GM12865 (cell line): ENCODE data around the gene HES7.

ENCODE experiments used
- DNase-seq: peaks from one replicate; pipeline ENCODE4 v3.0.0; 2010; ENCODE audit warnings: low read depth
- H3K4me3 ChIP-seq: 2 replicates; pipeline ENCODE4 v1.5.1; 2011; ENCODE audit warnings: mild to moderate bottlenecking, low read depth, low read length, control low read depth
- TF ChIP-seq, protein P1 (sequence below): IDR thresholded peaks from 2 replicates; pipeline ENCODE4 v1.5.1; 2011; ENCODE audit warnings: low read length, control low read depth, low read depth, inconsistent platforms; ENCODE audit not compliant: insufficient read depth; ENCODE audit errors: missing control alignments

HES7 gene

DNA sequence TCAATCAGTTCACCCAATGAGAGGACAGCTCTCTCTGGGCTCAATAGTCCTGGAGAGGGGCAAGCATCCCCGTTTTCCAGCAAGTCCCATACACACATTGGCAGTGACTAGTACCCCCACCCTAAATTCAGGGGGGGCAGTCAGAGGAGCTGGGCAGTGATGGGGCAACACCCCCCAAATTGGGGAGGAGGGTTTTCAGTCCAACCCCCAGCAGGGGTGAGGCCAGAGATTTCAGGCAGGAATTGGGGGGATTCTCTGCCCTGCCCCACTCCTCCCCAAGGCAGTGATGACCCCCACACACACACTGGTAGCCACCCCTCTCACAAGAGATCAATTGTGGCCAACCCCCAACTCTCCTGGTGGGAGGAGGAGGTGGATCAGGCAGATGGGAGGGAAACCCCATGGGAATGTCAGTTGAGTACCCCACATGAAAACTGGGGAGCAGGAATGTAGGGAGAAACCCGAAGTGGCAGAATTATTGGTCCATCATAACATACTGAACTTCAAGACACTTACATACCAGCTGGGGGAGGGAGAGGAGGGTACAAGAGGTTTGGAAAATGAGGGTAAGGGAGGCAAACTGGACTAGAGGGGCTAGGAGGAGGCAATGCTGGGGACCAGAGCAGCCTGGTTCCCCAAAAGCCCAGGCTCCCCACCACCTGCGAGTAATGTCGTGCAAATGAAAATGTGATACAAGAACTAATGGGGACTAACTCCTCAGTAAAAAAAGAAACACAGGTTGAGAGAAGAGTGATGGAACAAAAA, 35.7 kb upstream of the HES7 start:
- no peak for DNase-seq
- no peak overlapping the region for H3K4me3 ChIP-seq
- TF ChIP-seq, protein P1, sequence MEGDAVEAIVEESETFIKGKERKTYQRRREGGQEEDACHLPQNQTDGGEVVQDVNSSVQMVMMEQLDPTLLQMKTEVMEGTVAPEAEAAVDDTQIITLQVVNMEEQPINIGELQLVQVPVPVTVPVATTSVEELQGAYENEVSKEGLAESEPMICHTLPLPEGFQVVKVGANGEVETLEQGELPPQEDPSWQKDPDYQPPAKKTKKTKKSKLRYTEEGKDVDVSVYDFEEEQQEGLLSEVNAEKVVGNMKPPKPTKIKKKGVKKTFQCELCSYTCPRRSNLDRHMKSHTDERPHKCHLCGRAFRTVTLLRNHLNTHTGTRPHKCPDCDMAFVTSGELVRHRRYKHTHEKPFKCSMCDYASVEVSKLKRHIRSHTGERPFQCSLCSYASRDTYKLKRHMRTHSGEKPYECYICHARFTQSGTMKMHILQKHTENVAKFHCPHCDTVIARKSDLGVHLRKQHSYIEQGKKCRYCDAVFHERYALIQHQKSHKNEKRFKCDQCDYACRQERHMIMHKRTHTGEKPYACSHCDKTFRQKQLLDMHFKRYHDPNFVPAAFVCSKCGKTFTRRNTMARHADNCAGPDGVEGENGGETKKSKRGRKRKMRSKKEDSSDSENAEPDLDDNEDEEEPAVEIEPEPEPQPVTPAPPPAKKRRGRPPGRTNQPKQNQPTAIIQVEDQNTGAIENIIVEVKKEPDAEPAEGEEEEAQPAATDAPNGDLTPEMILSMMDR: no peak

DNA sequence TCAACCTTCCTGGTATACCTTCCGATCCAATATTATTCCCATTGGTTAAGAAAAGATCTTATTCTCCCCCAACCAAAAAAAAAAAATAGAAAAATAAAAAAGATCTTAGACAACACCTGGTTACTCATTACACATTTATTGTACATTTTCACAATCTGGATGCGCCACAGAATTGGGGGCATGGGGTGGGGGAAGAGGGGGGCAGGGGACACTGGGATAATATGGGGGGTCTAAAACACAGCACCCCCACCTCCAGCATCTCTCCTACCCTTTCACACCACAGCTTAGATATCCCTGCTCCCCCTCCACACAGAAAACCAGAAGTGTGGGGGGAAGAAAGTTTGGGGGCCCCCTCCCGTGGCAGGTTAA, 35.1 kb upstream of the HES7 start:
- H3K4me3 ChIP-seq: no peak overlapping the region
- no peak for DNase-seq
- TF ChIP-seq, protein P1: no peak

DNA sequence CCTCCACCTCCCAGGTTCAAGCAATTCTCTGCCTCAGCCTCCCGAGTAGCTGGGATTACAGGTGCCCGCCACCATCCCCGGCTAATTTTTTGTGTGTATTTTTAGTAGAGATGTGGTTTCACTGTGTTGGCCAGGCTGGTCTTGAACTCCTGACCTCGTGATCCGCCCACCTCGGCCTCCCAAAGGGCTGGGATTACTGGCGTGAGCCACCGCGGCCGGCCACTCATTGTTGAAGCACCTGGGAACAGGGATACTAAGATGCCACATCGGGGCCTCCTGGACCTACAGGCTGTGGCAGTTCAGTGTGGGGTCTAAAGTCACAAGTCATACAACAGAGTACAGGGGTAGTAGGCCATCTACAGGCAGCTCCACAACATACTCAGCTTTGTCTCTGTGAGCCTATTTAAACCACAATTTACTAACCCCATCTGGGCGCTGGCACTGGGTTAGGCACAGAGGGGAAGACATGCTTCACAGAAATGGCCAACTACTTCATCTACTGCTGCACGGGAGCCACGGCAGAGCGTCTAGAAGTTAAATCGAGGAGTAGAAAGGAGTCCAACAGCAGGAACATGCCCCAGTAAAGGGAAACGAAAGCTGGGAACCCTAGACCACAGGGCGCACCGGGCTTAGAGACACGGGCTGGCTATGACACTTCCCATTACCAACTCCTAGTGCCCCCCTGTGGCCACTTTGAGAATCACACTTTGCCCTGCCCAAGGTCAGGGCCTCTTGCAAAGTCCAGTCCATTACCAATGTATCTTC, 34.5 kb upstream of the HES7 start:
- H3K4me3 ChIP-seq: no peak overlapping the region
- TF ChIP-seq, protein P1: peak; percentile 87
- peak; percentile 91 for DNase-seq

DNA sequence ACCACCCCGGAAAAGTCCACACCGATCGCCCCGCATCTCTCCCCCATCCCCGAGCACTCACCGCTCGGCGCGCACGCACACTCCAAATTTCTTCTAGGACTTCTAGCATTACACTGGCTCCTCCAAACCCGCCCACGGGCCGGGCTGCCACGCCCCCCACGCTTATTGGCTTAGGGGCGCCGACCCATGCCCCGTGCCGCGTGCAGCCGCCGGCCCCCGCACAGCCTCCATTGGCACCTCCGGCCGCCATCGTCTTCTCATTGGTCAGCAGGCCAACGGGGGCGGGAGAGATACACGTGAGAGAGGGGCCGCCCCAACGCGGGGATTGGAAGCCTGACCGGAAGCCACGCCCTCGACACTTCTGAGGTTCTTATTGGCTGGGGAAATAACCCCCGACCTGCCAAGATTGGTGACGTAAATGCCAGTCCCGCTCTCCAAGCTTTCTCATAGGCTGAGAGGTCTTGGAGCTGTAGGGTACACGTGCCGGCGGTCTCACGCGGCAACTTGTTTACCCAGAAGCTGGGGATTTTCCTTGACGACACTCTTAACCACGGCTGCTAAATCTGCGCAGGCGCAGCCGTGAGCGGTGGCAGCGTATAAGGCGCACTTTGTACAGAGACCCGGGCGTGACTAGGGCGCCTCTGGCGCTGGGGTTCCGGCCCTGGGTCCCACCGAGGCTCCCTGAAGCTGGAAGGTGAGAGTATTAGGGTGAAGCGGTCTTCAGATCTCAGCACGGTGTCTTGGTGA, 32.5 kb upstream of the HES7 start:
- TF ChIP-seq, protein P1: no peak
- H3K4me3 ChIP-seq: peak overlapping the region; percentile 65
- peak; percentile 100 for DNase-seq

DNA sequence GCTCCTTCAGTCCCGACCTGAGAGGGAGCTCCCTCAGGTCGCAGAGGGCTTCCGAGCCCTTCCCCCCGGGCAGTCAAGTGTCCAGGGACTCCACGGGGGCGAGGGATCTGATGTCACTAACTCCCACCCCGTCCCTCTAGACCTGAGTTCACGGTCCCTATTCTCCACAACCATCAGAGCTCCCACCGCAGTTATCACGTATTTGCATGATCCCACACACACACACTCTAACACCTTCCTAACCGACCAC, 32.0 kb upstream of the HES7 start:
- DNase-seq: no peak
- peak overlapping the region; percentile 64 for H3K4me3 ChIP-seq
- TF ChIP-seq, protein P1: no peak

DNA sequence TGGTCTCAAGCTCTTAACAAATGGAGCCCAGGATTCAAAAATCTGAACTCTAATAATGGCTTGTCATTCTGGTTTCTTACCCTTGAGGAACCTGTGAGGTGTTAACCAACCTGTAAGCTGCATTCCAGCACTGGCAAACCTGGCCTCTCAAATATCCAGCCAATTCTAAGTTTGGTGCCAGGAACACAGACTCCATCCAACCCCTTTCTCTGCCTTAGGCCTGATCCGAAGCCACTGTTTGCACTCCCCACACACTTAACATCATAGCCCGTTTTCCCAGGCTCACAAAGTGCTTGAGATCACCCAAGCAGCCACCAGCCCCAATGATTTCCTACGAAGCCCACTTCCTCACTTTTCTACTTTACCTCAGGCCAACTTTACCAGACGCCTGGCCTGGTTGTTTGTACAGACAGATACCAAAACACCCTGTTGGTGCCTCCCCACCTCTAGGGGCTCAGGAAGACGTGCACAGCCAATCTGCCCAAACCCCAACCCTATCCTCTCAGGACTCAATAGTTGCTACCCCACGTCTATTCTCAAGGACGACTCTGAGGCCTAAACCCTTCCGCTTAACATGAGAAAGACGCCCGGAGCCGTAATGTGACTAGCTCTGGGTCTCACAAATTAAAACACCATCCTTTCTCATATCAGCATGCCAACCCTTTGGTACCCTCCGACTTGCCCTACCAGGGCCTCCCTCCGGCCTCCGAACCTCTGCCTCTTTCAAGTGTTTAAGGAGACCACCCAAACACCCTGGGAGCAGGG, 31.5 kb upstream of the HES7 start:
- no peak for DNase-seq
- TF ChIP-seq, protein P1: no peak
- H3K4me3 ChIP-seq: peak overlapping the region; percentile 64
